Endothelial cell of umbilical vein (primary cell): Measurements from ENCODE around the gene PLEKHG4B. TPM values are rescaled to one million over a fixed set of nuclear protein-coding genes. Genes with fewer than 3 reads are reported as not detected.

ENCODE experiments used
- BruUV-seq: library from RNA; stranded (reverse); fragments of 400-500 nt; replicated peaks from 2 replicates; lab custom pipeline; 2021; lab: Mats Ljungman, UMichigan
- CTCF ChIA-PET: fragments of 300-600, 350-600 bp; sonication (Branson Sonifier 250); formaldehyde crosslinking; loops from one replicate; lab custom pipeline; 2021; ENCODE audit warnings: antibody characterized with exemption, inconsistent platforms; lab: Charles Lee
- POLR2A ChIA-PET: fragments of 300-600, 350-600 bp; sonication (Branson Sonifier 250); formaldehyde crosslinking; loops from one replicate; lab custom pipeline; 2021; ENCODE audit warnings: antibody characterized with exemption, inconsistent platforms; lab: Charles Lee
- DNase-seq: peaks from one replicate; pipeline ENCODE4 v3.0.0-alpha.2; 2011; ENCODE audit warnings: low read depth, low spot score
- FAIRE-seq: peaks from 2 replicates; lab custom pipeline; 2011; peaks lifted over from hg19 to GRCh38; lab: Jason Lieb, UNC
- H2AFZ ChIP-seq: 2 replicates; pipeline ENCODE4 v1.6.0; 2012; ENCODE audit warnings: low read depth, low read length, control low read depth, inconsistent platforms
- H3K27ac ChIP-seq: 2 replicates; pipeline ENCODE4 v1.5.1; 2011; ENCODE audit warnings: low read depth, mild to moderate bottlenecking, control low read depth, low read length, moderate library complexity; ENCODE audit not compliant: insufficient read depth
- H3K27me3 ChIP-seq, 2 experiments: 2 replicates each; pipeline versions ENCODE4 v1.6.0 to v1.6.1; 2011; ENCODE audit warnings: low read length in 2 of 2, mixed read lengths in 1 of 2; ENCODE audit not compliant: control insufficient read depth in 2 of 2, insufficient read depth in 2 of 2
- H3K36me3 ChIP-seq, 2 experiments: 2 replicates in 1 of 2; 3 replicates in 1 of 2; pipeline ENCODE4 v1.5.1; 2011; ENCODE audit warnings: low read length in 2 of 2, mild to moderate bottlenecking in 1 of 2, moderate library complexity in 1 of 2; ENCODE audit not compliant: control insufficient read depth in 2 of 2, insufficient read depth in 2 of 2; ENCODE audit errors: extremely low read depth in 1 of 2
- H3K4me1 ChIP-seq: 3 replicates; pipeline ENCODE4 v1.5.1; 2011; ENCODE audit warnings: mild to moderate bottlenecking, low read length; ENCODE audit not compliant: control insufficient read depth, insufficient read depth; ENCODE audit errors: extremely low read depth
- H3K4me2 ChIP-seq: 2 replicates; pipeline ENCODE4 v1.6.1; 2011; ENCODE audit warnings: low read length, control low read depth, mixed read lengths; ENCODE audit not compliant: insufficient read depth
- H3K4me3 ChIP-seq, 3 experiments: fragments of 200-600 bp in 1 of 3; sonication (generic), shearing (Covaris generic) in 1 of 3; replicated peaks in 1 of 3; 2 replicates each; pipeline ENCODE4 v1.5.1; 2011 to 2016; ENCODE audit warnings: control low read depth in 3 of 3, low read length in 3 of 3, mild to moderate bottlenecking in 2 of 3, inconsistent platforms in 1 of 3, low read depth in 1 of 3, moderate library complexity in 1 of 3; ENCODE audit not compliant: insufficient read depth in 1 of 3
- H3K79me2 ChIP-seq: 2 replicates; pipeline ENCODE4 v1.6.0; 2012; ENCODE audit warnings: low read length, inconsistent platforms; ENCODE audit not compliant: control insufficient read depth, insufficient read depth
- H3K9ac ChIP-seq: replicated peaks from 2 replicates; pipeline ENCODE3; 2011; ENCODE audit warnings: low read length, control low read depth; ENCODE audit not compliant: insufficient read depth; ENCODE audit errors: extremely low read depth
- H3K9me1 ChIP-seq: replicated peaks from 3 replicates; pipeline ENCODE4 v1.6.0; 2011; ENCODE audit warnings: mild to moderate bottlenecking, low read length; ENCODE audit not compliant: control insufficient read depth, insufficient read depth; ENCODE audit errors: extremely low read depth
- H3K9me3 ChIP-seq: replicated peaks from 2 replicates; pipeline ENCODE4 v1.5.1; 2012; ENCODE audit warnings: low read length, inconsistent platforms; ENCODE audit not compliant: control insufficient read depth, insufficient read depth
- H4K20me1 ChIP-seq: replicated peaks from 2 replicates; pipeline ENCODE3; 2011; ENCODE audit warnings: mild to moderate bottlenecking, low read length; ENCODE audit not compliant: control insufficient read depth, insufficient read depth; ENCODE audit errors: extremely low read depth
- EZH2 ChIP-seq: IDR thresholded peaks from 2 replicates; pipeline ENCODE4 v1.6.1; 2012; ENCODE audit warnings: borderline replicate concordance, low read depth, mild to moderate bottlenecking, moderate library complexity, low read length, inconsistent platforms; ENCODE audit not compliant: severe bottlenecking
- FOS ChIP-seq: IDR thresholded peaks from 2 replicates; pipeline ENCODE4 v1.6.1; 2011; ENCODE audit warnings: mild to moderate bottlenecking, low read length, moderate library complexity, borderline replicate concordance; ENCODE audit not compliant: insufficient read depth
- GATA2 ChIP-seq: IDR thresholded peaks from 2 replicates; pipeline ENCODE4 v1.7.0; 2011; ENCODE audit warnings: low read depth, mild to moderate bottlenecking, moderate library complexity, mixed read lengths, low read length; ENCODE audit not compliant: insufficient read length, insufficient read depth
- JUN ChIP-seq: IDR thresholded peaks from 2 replicates; pipeline ENCODE4 v1.6.1; 2011; ENCODE audit warnings: borderline replicate concordance, low read depth; ENCODE audit not compliant: insufficient read length, insufficient read depth
- MYC ChIP-seq: IDR thresholded peaks from one replicate; pipeline ENCODE4 v1.6.1; 2011; ENCODE audit warnings: mild to moderate bottlenecking, low read depth, low read length
- POLR2A ChIP-seq: IDR thresholded peaks from 2 replicates; pipeline ENCODE4 v1.6.1; 2012; ENCODE audit warnings: low read depth, mild to moderate bottlenecking, control low read depth, low read length
- POLR2AphosphoS5 ChIP-seq: IDR thresholded peaks from 2 replicates; pipeline ENCODE4 v1.6.1; 2012; ENCODE audit warnings: low read depth, mild to moderate bottlenecking, control low read depth, low read length, moderate library complexity; ENCODE audit not compliant: insufficient read depth
- dilution Hi-C: fragments of 300-500 bp; cut with MboI; formaldehyde crosslinking; loops from one replicate; pipeline ENCODE4 v1.15.0; 2019; ENCODE audit warnings: low sequenced_read_pairs; ENCODE audit not compliant: extremely low pct_ligation_motif_present
- intact Hi-C: fragments of 100-400 bp; cut with micrococcal nuclease; formaldehyde crosslinking; loops from one replicate; pipeline ENCODE4 v1.10.0; 2022
- polyA plus RNA-seq, 4 experiments: library from polyadenylated mRNA; depleted of rRNA in 3 of 4; stranded (reverse) in 3 of 4; unstranded in 1 of 4; fragments of >200 nt; gene quantifications; 2 replicates each; pipeline versions ENCODE4 v1.2.1 to v1.2.3, GENCODE V29; 2011 to 2012; ENCODE audit warnings: missing spikeins in 1 of 4
- total RNA-seq: library from RNA; stranded (reverse); gene quantifications from 2 replicates; pipeline ENCODE4 v1.2.3, GENCODE V29; 2021
- TF ChIP-seq, protein P1 (sequence below): IDR thresholded peaks from 2 replicates; pipeline ENCODE4 v1.6.1; 2011; ENCODE audit not compliant: insufficient read depth, insufficient read length
- TF ChIP-seq, protein P2 (sequence below), 2 donors: IDR thresholded peaks; 1 replicate in 1 of 2; 2 replicates in 1 of 2; pipeline ENCODE4 v1.5.1; 2011; ENCODE audit warnings: low read length in 2 of 2, mild to moderate bottlenecking in 2 of 2, moderate library complexity in 2 of 2, control low read depth in 1 of 2, inconsistent platforms in 1 of 2, low read depth in 1 of 2; ENCODE audit not compliant: insufficient read depth in 1 of 2; ENCODE audit errors: extremely low read depth in 1 of 2

The PLEKHG4B gene
- total and polyA plus RNA-seq, 2 donors (not counting 3 experiments of a cell fraction or from before 2014, with no cell fraction given), result not detected

GRCh38 chr5:180286-180918 is 88.4 kb downstream of the PLEKHG4B start:
- intact Hi-C loops, result no loop called here
- H3K9me1 ChIP-seq, result no peaks in the 10 kb centered on the region
- CTCF ChIA-PET, result interaction anchor here (1.4 kb wide), 1 partner anchor 8 kb away, joined by 11 read pairs; no protein-coding TSS in a partner anchor
- DNase-seq (no peak), FAIRE-seq (no peak)
- dilution Hi-C loops, result no loop called here
- TF ChIP-seq MYC (no peak), FOS (no peak), POLR2A (no peak), JUN (no peak), POLR2AphosphoS5 (no peak), GATA2 (no peak), EZH2 (no peak)
- TF ChIP-seq, protein P1, sequence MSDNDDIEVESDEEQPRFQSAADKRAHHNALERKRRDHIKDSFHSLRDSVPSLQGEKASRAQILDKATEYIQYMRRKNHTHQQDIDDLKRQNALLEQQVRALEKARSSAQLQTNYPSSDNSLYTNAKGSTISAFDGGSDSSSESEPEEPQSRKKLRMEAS, result no peak
- TF ChIP-seq, protein P2, sequence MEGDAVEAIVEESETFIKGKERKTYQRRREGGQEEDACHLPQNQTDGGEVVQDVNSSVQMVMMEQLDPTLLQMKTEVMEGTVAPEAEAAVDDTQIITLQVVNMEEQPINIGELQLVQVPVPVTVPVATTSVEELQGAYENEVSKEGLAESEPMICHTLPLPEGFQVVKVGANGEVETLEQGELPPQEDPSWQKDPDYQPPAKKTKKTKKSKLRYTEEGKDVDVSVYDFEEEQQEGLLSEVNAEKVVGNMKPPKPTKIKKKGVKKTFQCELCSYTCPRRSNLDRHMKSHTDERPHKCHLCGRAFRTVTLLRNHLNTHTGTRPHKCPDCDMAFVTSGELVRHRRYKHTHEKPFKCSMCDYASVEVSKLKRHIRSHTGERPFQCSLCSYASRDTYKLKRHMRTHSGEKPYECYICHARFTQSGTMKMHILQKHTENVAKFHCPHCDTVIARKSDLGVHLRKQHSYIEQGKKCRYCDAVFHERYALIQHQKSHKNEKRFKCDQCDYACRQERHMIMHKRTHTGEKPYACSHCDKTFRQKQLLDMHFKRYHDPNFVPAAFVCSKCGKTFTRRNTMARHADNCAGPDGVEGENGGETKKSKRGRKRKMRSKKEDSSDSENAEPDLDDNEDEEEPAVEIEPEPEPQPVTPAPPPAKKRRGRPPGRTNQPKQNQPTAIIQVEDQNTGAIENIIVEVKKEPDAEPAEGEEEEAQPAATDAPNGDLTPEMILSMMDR (IDR thresholded peaks at IDR 0.05; ENCODE audit: extremely low read depth in 1 of 2, insufficient read depth in 1 of 2, low read depth in 1 of 2, low read length in 2 of 2), result no peak
- H4K20me1 ChIP-seq, result no peaks in the 10 kb centered on the region
- BruUV-seq, result no TSS peak
- no peaks in the 10 kb centered on the region for H3K4me1 ChIP-seq
- no peak overlapping the region for H3K4me2 ChIP-seq
- H3K27me3 ChIP-seq, result peaks cover 8 to 10% of the 10 kb centered on the region in 2 experiments
- POLR2A ChIA-PET, result no interaction called here
- H3K4me3 ChIP-seq, result no peak overlapping the region
- no peaks in the 10 kb centered on the region for H3K9me3 ChIP-seq
- H3K9ac ChIP-seq, result no peak overlapping the region
- no peak overlapping the region for H2AFZ ChIP-seq
- H3K27ac ChIP-seq, result no peak overlapping the region
- no peaks in the 10 kb centered on the region for H3K36me3 ChIP-seq
- H3K79me2 ChIP-seq, result no peaks in the 10 kb centered on the region
